DOHH2 (cell line): ENCODE data around the gene FBXL17.

Source experiments
- H3F3A ChIP-seq: fragments of 200-600 bp; sonication (generic), shearing (Covaris generic); 2 replicates; pipeline ENCODE4 v1.6.0; 2016; ENCODE audit warnings: antibody characterized with exemption, mild to moderate bottlenecking; ENCODE audit not compliant: control insufficient read depth, insufficient read depth
- H3K27ac ChIP-seq: fragments of 200-600 bp; sonication (generic); 2 replicates; pipeline ENCODE4 v1.5.1; 2014; ENCODE audit warnings: low read depth, mild to moderate bottlenecking, low read length, moderate library complexity
- H3K27me3 ChIP-seq: fragments of 200-600 bp; sonication (generic); 2 replicates; pipeline ENCODE4 v1.6.1; 2014; ENCODE audit warnings: mild to moderate bottlenecking, low read length, mixed read lengths; ENCODE audit not compliant: control insufficient read depth
- H3K36me3 ChIP-seq: fragments of 200-600 bp; sonication (generic); 2 replicates; pipeline ENCODE4 v1.6.1; 2014; ENCODE audit warnings: mild to moderate bottlenecking, low read length, moderate library complexity, mixed read lengths; ENCODE audit not compliant: control insufficient read depth
- H3K4me1 ChIP-seq: fragments of 200-600 bp; sonication (generic); 2 replicates; pipeline ENCODE4 v1.6.1; 2014; ENCODE audit warnings: mild to moderate bottlenecking, low read length, mixed read lengths; ENCODE audit not compliant: control insufficient read depth
- H3K4me2 ChIP-seq: fragments of 200-600 bp; sonication (generic); 2 replicates; pipeline ENCODE4 v1.6.0; 2014; ENCODE audit warnings: mild to moderate bottlenecking, low read length, moderate library complexity
- H3K4me3 ChIP-seq: fragments of 200-600 bp; sonication (generic); 2 replicates; pipeline ENCODE4 v1.5.1; 2014; ENCODE audit warnings: mild to moderate bottlenecking, low read length, mixed read lengths
- H3K79me2 ChIP-seq: fragments of 200-600 bp; sonication (generic); 2 replicates; pipeline ENCODE4 v1.6.1; 2014; ENCODE audit warnings: mild to moderate bottlenecking, low read length, mixed read lengths; ENCODE audit not compliant: control insufficient read depth
- H3K9me2 ChIP-seq: fragments of 200-600 bp; sonication (generic); replicated peaks from 2 replicates; pipeline ENCODE4 v1.6.1; 2014; ENCODE audit warnings: mild to moderate bottlenecking, low read length, mixed read lengths; ENCODE audit not compliant: control insufficient read depth
- H3K9me3 ChIP-seq: fragments of 200-600 bp; sonication (generic); 2 replicates; pipeline ENCODE4 v1.6.1; 2014; ENCODE audit warnings: antibody characterized with exemption, low read length, mixed read lengths; ENCODE audit not compliant: control insufficient read depth, insufficient read depth
- H4K20me1 ChIP-seq: fragments of 200-600 bp; sonication (generic); 2 replicates; pipeline ENCODE4 v1.6.0; 2014; ENCODE audit warnings: low read depth, mild to moderate bottlenecking, antibody characterized with exemption, low read length, moderate library complexity; ENCODE audit not compliant: control insufficient read depth, insufficient read depth
- EZH2phosphoT487 ChIP-seq: fragments of 200-600 bp; sonication (generic); IDR thresholded peaks from 2 replicates; pipeline ENCODE4 v1.6.1; 2017; ENCODE audit warnings: borderline replicate concordance, mild to moderate bottlenecking, antibody characterized with exemption, low read length, moderate library complexity, mixed read lengths
- TF ChIP-seq, protein P1 (sequence below): fragments of 200-600 bp; sonication (generic); IDR thresholded peaks from one replicate; pipeline ENCODE4 v1.5.1; 2014; ENCODE audit warnings: antibody characterized with exemption, mild to moderate bottlenecking, low read depth, low read length; ENCODE audit not compliant: poor library complexity, severe bottlenecking

FBXL17 gene

DNA sequence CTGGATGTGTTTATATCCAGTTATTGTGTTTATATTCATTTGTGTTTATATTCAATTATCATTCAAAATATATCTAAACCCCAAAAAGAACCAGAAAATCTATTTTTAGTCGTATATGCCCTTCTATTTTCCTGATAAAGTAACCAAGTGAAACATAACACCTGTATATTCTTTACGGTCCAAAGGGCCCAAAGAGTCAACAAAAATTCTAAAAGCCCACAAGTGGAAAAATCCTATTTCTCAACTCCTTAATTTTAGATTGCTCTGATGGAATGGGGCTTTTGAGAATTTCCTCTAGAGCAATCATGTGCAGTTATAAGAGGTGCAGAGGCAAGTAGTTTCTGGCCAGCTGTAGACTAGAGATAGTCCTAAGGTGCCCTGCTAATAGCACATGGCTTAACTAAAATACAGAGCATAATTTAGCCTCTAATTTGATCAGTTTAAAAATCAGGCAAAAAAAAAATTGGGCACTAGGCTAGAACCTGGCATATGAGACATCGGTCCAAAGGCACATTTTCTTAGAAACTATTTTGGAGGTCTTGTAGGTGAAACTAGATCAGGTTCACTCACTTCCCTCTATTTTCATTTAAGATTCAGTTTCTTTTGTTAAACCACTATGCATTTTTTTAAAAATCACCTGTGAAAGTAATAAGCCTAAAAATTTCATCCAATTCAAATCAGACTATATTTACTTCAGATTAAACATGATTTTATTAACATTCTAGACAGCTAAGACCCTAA, 256.0 kb downstream of the FBXL17 start:
- Histone ChIP-seq H3K4me2 (no peak overlapping the region), H3K27ac (no peak overlapping the region), H3K9me2 (no peaks in the 10 kb centered on the region)

DNA sequence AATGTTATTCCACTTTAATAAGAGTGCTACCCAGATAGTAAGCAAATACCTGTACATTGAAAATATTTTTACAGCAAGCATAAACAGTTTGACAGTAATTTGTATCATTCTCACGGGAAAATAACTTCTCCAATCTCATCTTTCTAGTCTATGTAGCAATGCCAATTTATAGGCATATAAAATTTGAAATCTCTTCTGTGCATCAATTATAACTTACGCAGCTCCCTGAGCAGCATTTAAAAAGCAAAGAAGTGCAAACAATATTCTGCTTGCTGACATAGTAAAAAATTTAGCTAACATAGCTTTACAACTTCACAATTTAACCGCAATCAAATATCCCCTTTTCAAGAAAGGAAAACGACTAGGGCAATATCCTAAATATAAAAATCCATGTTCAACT, 257.3 kb downstream of the FBXL17 start:
- Histone ChIP-seq H3K9me3 (no peaks in the 10 kb centered on the region), H3K4me1 (no peaks in the 10 kb centered on the region), H3K27ac (no peak overlapping the region), H3K36me3 (no peaks in the 10 kb centered on the region), H3F3A (no peaks in the 10 kb centered on the region), H3K79me2 (no peaks in the 10 kb centered on the region), H4K20me1 (no peaks in the 10 kb centered on the region), H3K27me3 (no peaks in the 10 kb centered on the region), H3K4me3 (no peak overlapping the region), H3K9me2 (no peaks in the 10 kb centered on the region), H3K4me2 (no peak overlapping the region)
- no peak for TF ChIP-seq EZH2phosphoT487
- TF ChIP-seq, protein P1, sequence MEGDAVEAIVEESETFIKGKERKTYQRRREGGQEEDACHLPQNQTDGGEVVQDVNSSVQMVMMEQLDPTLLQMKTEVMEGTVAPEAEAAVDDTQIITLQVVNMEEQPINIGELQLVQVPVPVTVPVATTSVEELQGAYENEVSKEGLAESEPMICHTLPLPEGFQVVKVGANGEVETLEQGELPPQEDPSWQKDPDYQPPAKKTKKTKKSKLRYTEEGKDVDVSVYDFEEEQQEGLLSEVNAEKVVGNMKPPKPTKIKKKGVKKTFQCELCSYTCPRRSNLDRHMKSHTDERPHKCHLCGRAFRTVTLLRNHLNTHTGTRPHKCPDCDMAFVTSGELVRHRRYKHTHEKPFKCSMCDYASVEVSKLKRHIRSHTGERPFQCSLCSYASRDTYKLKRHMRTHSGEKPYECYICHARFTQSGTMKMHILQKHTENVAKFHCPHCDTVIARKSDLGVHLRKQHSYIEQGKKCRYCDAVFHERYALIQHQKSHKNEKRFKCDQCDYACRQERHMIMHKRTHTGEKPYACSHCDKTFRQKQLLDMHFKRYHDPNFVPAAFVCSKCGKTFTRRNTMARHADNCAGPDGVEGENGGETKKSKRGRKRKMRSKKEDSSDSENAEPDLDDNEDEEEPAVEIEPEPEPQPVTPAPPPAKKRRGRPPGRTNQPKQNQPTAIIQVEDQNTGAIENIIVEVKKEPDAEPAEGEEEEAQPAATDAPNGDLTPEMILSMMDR: no peak

More for the DNA sequence above, 256.0 kb downstream of the FBXL17 start:
- Histone ChIP-seq H3K79me2 (no peaks in the 10 kb centered on the region), H3K36me3 (no peaks in the 10 kb centered on the region), H3K4me1 (no peaks in the 10 kb centered on the region), H4K20me1 (no peaks in the 10 kb centered on the region), H3K27me3 (no peaks in the 10 kb centered on the region), H3F3A (no peaks in the 10 kb centered on the region), H3K9me3 (no peaks in the 10 kb centered on the region), H3K4me3 (no peak overlapping the region)
- no peak for TF ChIP-seq EZH2phosphoT487
- TF ChIP-seq, protein P1: no peak

DNA sequence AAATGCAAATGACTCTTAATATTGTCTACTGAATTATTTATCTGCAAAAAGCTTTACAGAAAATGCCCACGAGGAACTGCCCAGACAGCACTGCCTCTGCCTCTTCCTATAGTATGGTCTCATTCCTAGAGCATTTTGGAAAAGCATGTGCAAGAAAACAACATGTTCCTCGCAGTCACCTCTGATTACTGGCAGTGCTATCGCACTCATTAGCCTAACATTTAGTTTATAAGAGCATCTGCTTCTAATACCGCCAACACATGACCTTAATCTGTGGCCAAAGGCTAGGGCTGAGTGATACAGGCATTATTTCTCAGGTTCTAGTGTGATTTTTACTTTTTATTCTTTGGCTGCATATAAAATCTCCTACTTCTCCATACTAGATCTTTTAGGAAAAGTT, 259.2 kb downstream of the FBXL17 start:
- Histone ChIP-seq H3K4me3 (no peak overlapping the region), H3F3A (no peaks in the 10 kb centered on the region), H3K27ac (no peak overlapping the region), H3K9me3 (no peaks in the 10 kb centered on the region), H3K9me2 (no peaks in the 10 kb centered on the region), H3K36me3 (no peaks in the 10 kb centered on the region), H3K4me1 (no peaks in the 10 kb centered on the region), H3K4me2 (no peak overlapping the region), H3K27me3 (no peaks in the 10 kb centered on the region), H3K79me2 (no peaks in the 10 kb centered on the region), H4K20me1 (no peaks in the 10 kb centered on the region)
- no peak for TF ChIP-seq EZH2phosphoT487
- TF ChIP-seq, protein P1: no peak
